Liver (tissue), 3 donors: Measurements from ENCODE around the gene PPP2CA.

Source experiments
- CTCF ChIP-seq: fragments of 150-350 bp; IDR thresholded peaks from 2 replicates; pipeline ENCODE4 v1.5.1; 2017; ENCODE audit warnings: improper control_type of control experiment, low read depth, low read length; ENCODE audit not compliant: missing input control
- RAD21 ChIP-seq, 2 donors: IDR thresholded peaks; 2 replicates each; pipeline ENCODE4 v1.6.1; 2016; ENCODE audit warnings: antibody characterized with exemption in 2 of 2, mild to moderate bottlenecking in 2 of 2
- donor health status: healthy.
- donor health status: healthy.

- TF ChIP-seq CTCF (no peak), RAD21 (IDR thresholded peaks at IDR 0.05) (no peak)
These were observed 14.6 kb upstream of the PPP2CA start for GRCh38 chr5:134240421-134240962.
